ENCODE results near the gene RPL13A.

DNA sequence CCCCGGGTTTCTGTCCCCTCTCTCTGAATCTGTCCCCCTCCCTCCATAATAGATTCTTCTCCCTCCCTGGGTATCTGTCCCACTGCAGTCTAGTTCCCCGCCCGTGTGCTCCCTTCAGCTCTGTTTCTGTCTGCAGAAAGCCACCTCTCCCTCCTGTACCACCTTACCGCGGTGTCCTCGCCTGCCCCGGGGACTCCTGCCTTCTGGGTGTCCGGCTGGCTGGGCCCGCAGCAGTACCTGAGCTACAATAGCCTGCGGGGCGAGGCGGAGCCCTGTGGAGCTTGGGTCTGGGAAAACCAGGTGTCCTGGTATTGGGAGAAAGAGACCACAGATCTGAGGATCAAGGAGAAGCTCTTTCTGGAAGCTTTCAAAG, 26.3 kb downstream of the RPL13A start:
- 0 out of 2 replicates have a peak, but pooled peaks have one; percentile 1 for TF ChIP-seq CTCF (CRISPR knock-in tag; IDR thresholded peaks at IDR 0.05)
- TF ChIP-seq JUND (CRISPR knock-in tag; IDR thresholded peaks at IDR 0.05), result no peak
- no peak for TF ChIP-seq ZNF615 (CRISPR knock-in tag; IDR thresholded peaks at IDR 0.05; ENCODE audit: borderline replicate concordance)
- TF ChIP-seq NKX3-1 (CRISPR knock-in tag; IDR thresholded peaks at IDR 0.05), result no peak
- TF ChIP-seq HNRNPK (IDR thresholded peaks at IDR 0.05; ENCODE audit: low read depth, low read length, poor library complexity, severe bottlenecking), result no peak
- no peak for TF ChIP-seq PBX3 (CRISPR knock-in tag; IDR thresholded peaks at IDR 0.05; ENCODE audit: borderline replicate concordance)
- TF ChIP-seq, protein P1, sequence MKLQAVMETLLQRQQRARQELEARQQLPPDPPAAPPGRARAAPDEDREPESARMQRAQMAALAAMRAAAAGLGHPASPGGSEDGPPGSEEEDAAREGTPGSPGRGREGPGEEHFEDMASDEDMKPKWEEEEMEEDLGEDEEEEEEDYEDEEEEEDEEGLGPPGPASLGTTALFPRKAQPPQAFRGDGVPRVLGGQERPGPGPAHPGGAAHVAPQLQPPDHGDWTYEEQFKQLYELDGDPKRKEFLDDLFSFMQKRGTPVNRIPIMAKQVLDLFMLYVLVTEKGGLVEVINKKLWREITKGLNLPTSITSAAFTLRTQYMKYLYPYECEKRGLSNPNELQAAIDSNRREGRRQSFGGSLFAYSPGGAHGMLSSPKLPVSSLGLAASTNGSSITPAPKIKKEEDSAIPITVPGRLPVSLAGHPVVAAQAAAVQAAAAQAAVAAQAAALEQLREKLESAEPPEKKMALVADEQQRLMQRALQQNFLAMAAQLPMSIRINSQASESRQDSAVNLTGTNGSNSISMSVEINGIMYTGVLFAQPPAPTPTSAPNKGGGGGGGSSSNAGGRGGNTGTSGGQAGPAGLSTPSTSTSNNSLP (IDR thresholded peaks at IDR 0.05; ENCODE audit: low read depth, low read length), result no peak
- TF ChIP-seq PHB2 (IDR thresholded peaks at IDR 0.05; ENCODE audit: partially characterized antibody), result no peak
- TF ChIP-seq ZNF788 (CRISPR knock-in tag; IDR thresholded peaks at IDR 0.05; ENCODE audit: borderline replicate concordance), result no peak
- TF ChIP-seq NR2F6 (IDR thresholded peaks at IDR 0.05), result no peak
- no peak for TF ChIP-seq NR2F6 (CRISPR knock-in tag; IDR thresholded peaks at IDR 0.05)
- no peak for TF ChIP-seq ATRX (CRISPR knock-in tag; IDR thresholded peaks at IDR 0.05; ENCODE audit: borderline replicate concordance)

Measured in HepG2 (cell line).